B cell (primary cell): ENCODE results near the gene SERPINA4.

Experiments used
- EZH2 ChIP-seq: IDR thresholded peaks from 2 replicates; pipeline ENCODE4 v1.6.1; 2012; ENCODE audit warnings: borderline replicate concordance, low read depth, mild to moderate bottlenecking, moderate library complexity, low read length; ENCODE audit not compliant: insufficient read depth, poor library complexity, severe bottlenecking
- TF ChIP-seq, protein P1 (sequence below): fragments of 200-600 bp; IDR thresholded peaks from one replicate; pipeline ENCODE4 v1.8.0; 2022; ENCODE audit warnings: antibody characterized with exemption, mild to moderate bottlenecking

DNA sequence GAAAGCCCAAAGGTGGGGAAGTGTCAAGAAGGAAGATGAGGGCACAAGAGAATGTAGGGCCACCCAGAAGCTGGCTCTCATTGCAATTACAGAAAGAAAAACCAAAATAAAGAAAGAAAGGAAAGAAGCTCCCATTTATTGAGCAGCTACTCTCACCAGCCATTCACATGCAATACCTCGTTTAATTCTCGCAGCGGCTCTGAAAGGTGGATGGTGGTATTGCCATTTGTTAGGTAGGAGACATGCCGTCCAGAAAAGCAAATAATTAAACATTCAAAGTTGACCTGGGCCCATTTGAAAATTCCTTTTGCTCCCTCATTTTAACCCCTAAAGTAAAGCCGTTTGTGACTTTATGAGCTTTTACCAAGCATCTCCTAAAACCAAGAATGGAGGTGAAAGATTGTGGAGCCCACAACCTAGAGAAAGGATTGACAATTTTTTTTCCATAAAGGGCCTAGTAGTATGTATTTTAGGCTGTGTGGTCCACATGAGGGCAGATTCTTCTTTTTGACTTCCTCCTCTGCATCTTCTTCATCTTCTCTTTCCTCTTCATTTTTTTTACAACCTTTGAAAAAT, 56.2 kb downstream of the SERPINA4 start:
- TF ChIP-seq, protein P1, sequence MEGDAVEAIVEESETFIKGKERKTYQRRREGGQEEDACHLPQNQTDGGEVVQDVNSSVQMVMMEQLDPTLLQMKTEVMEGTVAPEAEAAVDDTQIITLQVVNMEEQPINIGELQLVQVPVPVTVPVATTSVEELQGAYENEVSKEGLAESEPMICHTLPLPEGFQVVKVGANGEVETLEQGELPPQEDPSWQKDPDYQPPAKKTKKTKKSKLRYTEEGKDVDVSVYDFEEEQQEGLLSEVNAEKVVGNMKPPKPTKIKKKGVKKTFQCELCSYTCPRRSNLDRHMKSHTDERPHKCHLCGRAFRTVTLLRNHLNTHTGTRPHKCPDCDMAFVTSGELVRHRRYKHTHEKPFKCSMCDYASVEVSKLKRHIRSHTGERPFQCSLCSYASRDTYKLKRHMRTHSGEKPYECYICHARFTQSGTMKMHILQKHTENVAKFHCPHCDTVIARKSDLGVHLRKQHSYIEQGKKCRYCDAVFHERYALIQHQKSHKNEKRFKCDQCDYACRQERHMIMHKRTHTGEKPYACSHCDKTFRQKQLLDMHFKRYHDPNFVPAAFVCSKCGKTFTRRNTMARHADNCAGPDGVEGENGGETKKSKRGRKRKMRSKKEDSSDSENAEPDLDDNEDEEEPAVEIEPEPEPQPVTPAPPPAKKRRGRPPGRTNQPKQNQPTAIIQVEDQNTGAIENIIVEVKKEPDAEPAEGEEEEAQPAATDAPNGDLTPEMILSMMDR = no peak
- TF ChIP-seq EZH2 = no peak
